Lower leg skin (tissue), 4 donors: ENCODE results near the gene OTUD3. TPM values are rescaled to one million over a fixed set of nuclear protein-coding genes. Genes with fewer than 3 reads are reported as not detected.
A peak's percentile ranks its signal among the peaks of the same experiment; 100 is the strongest.

ENCODE experiments used
- DNase-seq, 2 donors: peaks; one replicate each; pipeline ENCODE4 v3.0.0-alpha.2; 2019; ENCODE audit warnings: low spot score in 2 of 2
- H3K4me3 ChIP-seq: fragments of 200-600 bp; sonication (generic); 2 replicates; pipeline ENCODE4 v1.5.1; 2017; ENCODE audit warnings: mild to moderate bottlenecking, low read depth; ENCODE audit not compliant: poor library complexity, severe bottlenecking
- CTCF ChIP-seq, 3 donors: fragments of 450-650 bp; IDR thresholded peaks; one replicate each; pipeline ENCODE4 v1.5.1; 2016; ENCODE audit warnings: antibody characterized with exemption in 3 of 3, mild to moderate bottlenecking in 3 of 3, moderate library complexity in 2 of 3
- POLR2A ChIP-seq, 2 donors: fragments of 450-650 bp; IDR thresholded peaks; one replicate each; pipeline ENCODE4 v1.6.1; 2016 to 2017; ENCODE audit warnings: antibody characterized with exemption in 2 of 2, mild to moderate bottlenecking in 1 of 2, moderate library complexity in 1 of 2
- WGBS, 2 donors: methylation state at CpG; one replicate each; pipeline ENCODE4 v1.1.5; 2018; 5-methylcytosine and 5-hydroxymethylcytosine counted together
- intact Hi-C: fragments of 100-400 bp; cut with DNase I; formaldehyde crosslinking; loops from one replicate; pipeline ENCODE4 v1.15.0; 2023; ENCODE audit warnings: low total_unique reads
- total RNA-seq, 4 donors: library from RNA; depleted of rRNA; stranded (reverse); fragments of >200 nt; gene quantifications; one replicate each; pipeline ENCODE4 v1.1.0, GENCODE V29; 2016

Gene OTUD3
- total RNA-seq, 4 donors from 2014 or later, result 4.7 to 5.9 (median 5.2) TPM

DNA sequence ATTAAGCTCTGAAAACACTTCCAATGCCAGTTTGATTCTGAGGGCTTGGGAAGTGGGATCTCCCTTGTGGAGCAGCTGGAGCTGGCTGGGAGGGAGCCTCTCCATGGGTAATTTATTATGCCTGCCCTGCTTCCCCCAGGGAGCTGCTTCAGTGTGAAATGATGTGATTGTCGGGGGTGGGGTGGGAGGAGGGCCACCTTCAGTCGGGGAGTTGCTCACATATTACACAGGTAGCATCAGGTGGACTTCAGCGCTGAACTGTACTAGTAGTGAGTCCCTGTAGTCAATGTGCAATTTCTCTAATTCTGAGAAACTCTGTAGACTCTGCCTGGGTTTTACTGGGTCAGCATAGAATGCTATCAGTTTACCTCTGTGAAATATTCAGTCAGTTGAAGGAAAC is 28.5 kb downstream of the OTUD3 start:
- no peak for DNase-seq
- 84 to 85% methylated on average over 3 of the region's 3 CpGs for WGBS, 2 donors
- intact Hi-C loops, result loop anchor here (10.0 kb wide), 1 partner anchor 584 kb away; no protein-coding TSS in a partner anchor
- TF ChIP-seq POLR2A (IDR thresholded peaks at IDR 0.05) (no peak), CTCF (IDR thresholded peaks at IDR 0.05) (no peak)
- no peak overlapping the region for H3K4me3 ChIP-seq

- intact Hi-C loops, result loop anchor here (5.0 to 10.0 kb wide), 2 partner anchors 234 to 577 kb away; no protein-coding TSS in a partner anchor
- WGBS, 2 donors, result 16 to 17% methylated on average over 6 of the region's 6 CpGs
- DNase-seq, result peak; percentile 76 to 96
- H3K4me3 ChIP-seq, result no peak overlapping the region
- TF ChIP-seq CTCF (IDR thresholded peaks at IDR 0.05) (peak in 1 of 3 donors; percentile 72), POLR2A (IDR thresholded peaks at IDR 0.05) (no peak)
These were observed 35.9 kb downstream of the OTUD3 start for GRCh38 chr1:19918057-19918456.

- H3K4me3 ChIP-seq, result no peak overlapping the region
- DNase-seq, result no peak
- intact Hi-C loops, result no loop called here
- TF ChIP-seq CTCF (IDR thresholded peaks at IDR 0.05) (no peak), POLR2A (IDR thresholded peaks at IDR 0.05) (no peak)
- WGBS, 2 donors, result 89 to 92% methylated on average over 19 of the region's 19 CpGs
These were observed 38.0 kb downstream of the OTUD3 start for GRCh38 chr1:19920132-19920710.

DNA sequence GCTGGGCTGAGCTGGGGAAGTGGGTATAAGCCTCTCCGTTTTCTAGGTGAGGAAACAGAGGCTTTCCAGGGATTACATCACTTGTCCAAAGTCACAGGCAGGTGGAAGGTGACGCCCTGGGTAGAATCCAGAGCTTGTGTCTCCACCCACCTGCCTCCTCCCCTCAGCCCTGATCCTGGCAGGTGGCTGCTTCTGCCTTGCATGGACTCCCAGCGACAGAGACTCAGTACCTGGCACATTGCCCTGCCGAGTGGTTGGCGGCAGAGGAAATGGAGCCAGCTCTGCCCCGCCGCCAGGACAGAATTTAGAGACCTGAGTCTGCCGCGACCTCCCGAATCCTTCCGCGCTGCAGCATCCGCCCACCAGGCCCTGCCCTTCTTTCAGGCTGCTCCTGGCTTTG is 39.1 kb downstream of the OTUD3 start:
- no peak for TF ChIP-seq CTCF (IDR thresholded peaks at IDR 0.05)
- no peak for TF ChIP-seq POLR2A (IDR thresholded peaks at IDR 0.05)
- no peak for DNase-seq
- intact Hi-C loops, result no loop called here
- 62 to 78% methylated on average over 12 to 13 of the region's 13 CpGs for WGBS, 2 donors
- H3K4me3 ChIP-seq, result no peak overlapping the region

- H3K4me3 ChIP-seq, result no peak overlapping the region
- intact Hi-C loops, result no loop called here
- 58 to 68% methylated on average over 16 to 17 of the region's 17 CpGs for WGBS, 2 donors
- TF ChIP-seq POLR2A (IDR thresholded peaks at IDR 0.05), result no peak
- no peak for TF ChIP-seq CTCF (IDR thresholded peaks at IDR 0.05)
- no peak for DNase-seq
These were observed 40.0 kb downstream of the OTUD3 start for GRCh38 chr1:19922015-19922688.
